Lower lobe of right lung (tissue), 2 donors: ENCODE results near the gene TMEM89. TPM values are rescaled to one million over a fixed set of nuclear protein-coding genes. Genes with fewer than 3 reads are reported as not detected.

Experiments
- ATAC-seq, 2 donors: fragments of 200-7000 bp; cut with Tn5 transposase; one replicate each; pipeline ENCODE4 v1.9.1; 2020 to 2022; ENCODE audit warnings: mild to moderate bottlenecking in 2 of 2, moderate library complexity in 2 of 2
- DNase-seq: peaks from one replicate; pipeline ENCODE4 v3.0.0-alpha.2; 2020
- H3K27ac ChIP-seq: fragments of 200-600 bp; one replicate; pipeline ENCODE4 v1.8.0; 2022
- H3K27me3 ChIP-seq: fragments of 200-600 bp; one replicate; pipeline ENCODE4 v1.8.0; 2022; ENCODE audit warnings: low read depth
- H3K36me3 ChIP-seq: fragments of 200-600 bp; one replicate; pipeline ENCODE4 v1.8.0; 2022; ENCODE audit warnings: mild to moderate bottlenecking
- H3K4me1 ChIP-seq: fragments of 200-600 bp; one replicate; pipeline ENCODE4 v1.8.0; 2022
- H3K4me3 ChIP-seq: fragments of 200-600 bp; one replicate; pipeline ENCODE4 v1.8.0; 2022; ENCODE audit warnings: mild to moderate bottlenecking
- H3K9me3 ChIP-seq: fragments of 200-600 bp; one replicate; pipeline ENCODE4 v1.8.0; 2022
- CTCF ChIP-seq: fragments of 200-600 bp; IDR thresholded peaks from one replicate; pipeline ENCODE4 v1.8.0; 2022; ENCODE audit warnings: antibody characterized with exemption, mild to moderate bottlenecking
- intact Hi-C: fragments of 100-400 bp; cut with DNase I; formaldehyde crosslinking; loops from one replicate; pipeline ENCODE4 v1.11.0; 2022
- long read RNA-seq: library from polyadenylated mRNA; unstranded; transcript quantifications from one replicate; pipeline ENCODE4 v2.0.0, GENCODE V29; 2021
- total RNA-seq: library from RNA; stranded (reverse); fragmentation: NEBNext Ultra II Directional; extraction: Animal tissue kit (Norgen Biotek cat#: 25700); gene quantifications from one replicate; pipeline ENCODE4 v1.2.1, GENCODE V29; 2021
- donor health status: DM: no; HTN: yes; CAD: no; lungs with severe emphysema.

Gene TMEM89
- total RNA-seq, result not detected
- long read RNA-seq, result 0 reads

DNA sequence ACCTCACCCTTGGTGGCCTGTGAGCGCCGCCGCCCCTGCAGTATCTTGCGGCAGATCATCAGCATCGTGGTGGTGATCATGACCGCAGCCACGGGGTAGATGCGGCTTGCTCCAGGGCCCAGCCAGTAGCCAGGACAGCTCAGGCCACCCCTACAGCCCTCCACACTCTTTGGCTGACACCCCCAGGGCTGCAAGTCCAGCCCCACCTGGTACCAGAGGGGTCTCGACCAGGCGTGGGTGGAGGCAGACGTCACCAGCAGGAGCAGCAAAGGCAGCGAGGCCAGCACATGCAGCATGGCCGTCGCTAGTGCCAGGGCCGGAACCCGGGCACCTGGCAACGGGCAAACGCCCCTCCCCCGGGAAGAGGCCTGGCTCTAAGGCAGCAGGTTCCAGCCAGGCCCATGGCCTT is at the start of gene TMEM89:
TMEM89 (minus strand) TSS at position 309 of the 409 bp plus-strand sequence; CDS start at position 296, 13 bp downstream.
- no peaks in the 10 kb centered on the region for H3K27me3 ChIP-seq
- DNase-seq (no peak), ATAC-seq (peak in 1 of 2 donors; percentile 7)
- TF ChIP-seq CTCF, result no peak
- H3K4me3 ChIP-seq, result no peak within 1 kb of the TSS
- H3K9me3 ChIP-seq, result peaks cover 15% of the 10 kb centered on the region
- intact Hi-C loops, result no loop called here
- H3K36me3 ChIP-seq, result peaks cover 12% of the 10 kb centered on the region
- no peak within 1 kb of the TSS for H3K27ac ChIP-seq
- H3K4me1 ChIP-seq, result no peaks in the 10 kb centered on the region

DNA sequence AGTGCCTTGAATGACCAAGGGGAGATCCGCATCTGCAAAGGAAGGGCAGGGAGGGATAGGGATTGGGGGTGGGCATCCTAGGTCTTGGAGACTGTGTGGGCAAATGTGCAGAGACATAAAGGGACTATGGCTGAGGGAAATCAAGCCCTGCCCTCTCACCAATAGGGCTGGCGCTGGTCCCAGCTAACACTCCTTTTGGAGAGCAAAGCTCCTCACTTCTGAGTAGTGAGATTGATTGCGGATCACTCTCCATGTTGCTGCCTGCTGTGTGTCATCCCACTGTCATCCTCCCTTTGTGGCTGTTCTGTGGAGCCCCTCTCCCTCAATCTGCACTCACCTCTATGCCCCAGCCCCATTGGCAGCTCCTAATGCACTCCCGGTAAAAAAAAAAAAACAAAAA is 43.4 kb upstream of the TMEM89 start:
- H3K4me3 ChIP-seq, result no peak overlapping the region
- intact Hi-C loops, result no loop called here
- no peak for DNase-seq
- peaks cover 38% of the 10 kb centered on the region for H3K27me3 ChIP-seq
- no peak for ATAC-seq
- H3K4me1 ChIP-seq, result peaks cover 21% of the 10 kb centered on the region
- TF ChIP-seq CTCF, result no peak
- no peaks in the 10 kb centered on the region for H3K9me3 ChIP-seq
- H3K27ac ChIP-seq, result no peak overlapping the region
- no peaks in the 10 kb centered on the region for H3K36me3 ChIP-seq

GRCh38 chr3:48664313-48664644 is 42.7 kb upstream of the TMEM89 start:
- peak; percentile 28 for TF ChIP-seq CTCF
- H3K27ac ChIP-seq, result peak overlapping the region; percentile 77
- ATAC-seq (no peak), DNase-seq (no peak)
- peaks cover 21% of the 10 kb centered on the region for H3K4me1 ChIP-seq
- no peaks in the 10 kb centered on the region for H3K36me3 ChIP-seq
- intact Hi-C loops, result no loop called here
- peak overlapping the region; percentile 66 for H3K4me3 ChIP-seq
- no peaks in the 10 kb centered on the region for H3K9me3 ChIP-seq
- peaks cover 38% of the 10 kb centered on the region for H3K27me3 ChIP-seq

DNA sequence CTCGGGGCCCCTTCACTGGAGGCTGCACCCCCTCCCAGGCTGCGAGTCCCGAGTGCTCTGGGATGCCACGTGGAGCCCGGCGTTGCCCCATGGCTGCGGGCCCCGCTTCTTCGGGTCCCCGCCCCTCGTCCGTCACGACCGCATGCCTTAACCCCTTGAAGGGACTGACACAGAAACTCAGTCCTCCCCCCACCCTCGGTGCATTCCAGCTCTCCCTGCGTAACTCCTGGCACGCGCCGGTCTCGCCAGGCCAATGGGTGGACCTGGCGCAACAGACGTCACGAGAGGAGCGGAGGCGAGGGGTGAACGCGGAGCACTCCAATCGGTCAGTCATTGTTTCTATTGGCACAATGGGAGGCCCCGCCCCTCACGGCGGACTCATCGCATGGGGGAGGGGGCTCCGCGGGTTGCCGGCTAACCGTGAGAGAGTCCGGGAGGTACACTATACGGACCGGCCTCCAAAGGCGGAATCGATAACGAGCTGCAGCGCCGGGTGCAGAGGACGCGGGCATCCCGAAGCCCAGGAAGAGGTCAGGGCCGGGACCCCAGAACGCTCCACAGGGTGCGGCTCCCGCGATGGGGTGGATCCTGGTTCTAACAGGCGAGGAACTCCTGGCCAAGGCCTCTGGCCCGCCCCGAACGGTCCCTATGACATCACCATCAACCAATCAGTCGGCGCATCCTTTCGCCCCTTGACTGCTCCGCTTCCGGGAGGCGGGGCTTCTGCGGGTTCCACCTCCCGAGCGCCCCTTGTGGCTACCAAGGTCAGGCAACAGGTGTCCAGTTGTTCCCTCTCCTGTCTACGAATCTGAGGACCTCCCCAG is 42.1 kb upstream of the TMEM89 start:
- DNase-seq (peak; percentile 93), ATAC-seq (peak; percentile 91 to 92)
- peak; percentile 64 for TF ChIP-seq CTCF
- Histone ChIP-seq H3K4me1 (peaks cover 21% of the 10 kb centered on the region), H3K27ac (peak overlapping the region; percentile 77), H3K9me3 (no peaks in the 10 kb centered on the region), H3K4me3 (peak overlapping the region; percentile 66), H3K27me3 (peaks cover 38% of the 10 kb centered on the region), H3K36me3 (no peaks in the 10 kb centered on the region)
- intact Hi-C loops, result no loop called here

DNA sequence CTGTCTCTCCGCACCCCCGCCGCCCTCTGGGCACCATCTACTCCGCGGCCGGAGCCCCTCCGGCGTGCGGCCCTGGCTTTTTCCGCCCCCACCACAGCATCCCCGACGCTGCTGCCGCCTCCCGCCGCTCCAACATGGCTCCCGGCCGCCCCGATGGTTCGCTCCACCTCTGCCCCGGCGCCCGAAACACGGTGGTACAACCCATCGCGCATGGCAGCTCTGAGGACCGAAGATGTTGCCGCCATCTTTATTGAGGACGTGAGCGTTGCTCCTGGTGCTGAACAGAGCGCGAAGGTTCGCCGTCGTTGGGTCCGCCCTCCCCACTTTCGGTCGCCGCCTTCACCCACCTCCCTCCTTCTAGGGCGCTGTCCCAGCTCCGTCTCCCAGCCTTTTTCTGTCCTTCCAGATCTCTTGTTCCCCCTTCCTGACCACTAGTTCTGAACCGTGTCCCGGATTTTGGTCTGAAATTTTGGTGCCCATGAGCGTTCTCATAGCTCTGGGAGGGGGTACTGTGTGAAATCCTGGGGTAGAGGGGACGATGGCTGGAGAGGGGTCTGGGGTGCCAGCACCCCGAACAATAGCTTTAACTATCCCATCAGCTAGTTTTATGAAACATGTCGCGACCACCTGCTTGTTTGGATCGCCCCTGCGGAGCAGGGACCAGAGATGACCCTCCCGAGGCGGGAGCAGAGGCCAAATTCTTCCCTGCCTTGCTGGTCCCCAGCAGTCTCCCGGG is 41.4 kb upstream of the TMEM89 start, which contains the start of gene CELSR3:
CELSR3 (minus strand) TSS at position 134 of the 736 bp plus-strand sequence. CDS start 252 bp downstream, outside the sequence.
- DNase-seq, result peak; percentile 62
- ATAC-seq, result peak; percentile 49 to 61
- H3K27me3 ChIP-seq, result peaks cover 38% of the 10 kb centered on the region
- H3K9me3 ChIP-seq, result no peaks in the 10 kb centered on the region
- peak within 1 kb of the TSS; percentile 66 for H3K4me3 ChIP-seq
- peaks cover 21% of the 10 kb centered on the region for H3K4me1 ChIP-seq
- peak within 1 kb of the TSS; percentile 77 for H3K27ac ChIP-seq
- TF ChIP-seq CTCF, result no peak
- intact Hi-C loops, result no loop called here
- no peaks in the 10 kb centered on the region for H3K36me3 ChIP-seq
